K562 (cell line): ENCODE results near the gene PMPCA. TPM values are rescaled to one million over a fixed set of nuclear protein-coding genes. Genes with fewer than 3 reads are reported as not detected.

Source experiments
- ATAC-seq: fragments of 200-7000 bp; cut with Tn5 transposase; 3 replicates; pipeline ENCODE4 v1.9.1; 2020; ENCODE audit warnings: moderate library complexity
- BruUV-seq: library from RNA; stranded (reverse); fragments of 400-500 nt; replicated peaks from 2 replicates; lab custom pipeline; 2021; lab: Mats Ljungman, UMichigan
- CTCF ChIA-PET: fragments of 300-600 bp; formaldehyde crosslinking; extraction: SDS; loops from one replicate; lab custom pipeline; 2021; ENCODE audit warnings: low intra/inter-chr PET ratio; lab: Yijun Ruan, JAX
- POLR2A ChIA-PET: fragments of 300-600, 350-650 bp; sonication (Branson Sonifier 250); formaldehyde crosslinking; extraction: SDS; loops from one replicate; lab custom pipeline; 2021; ENCODE audit warnings: antibody characterized with exemption, inconsistent platforms; lab: Yijun Ruan, JAX
- DNase-seq, 4 experiments: peaks; one replicate each; pipeline versions ENCODE4 v3.0.0 to v3.0.0-alpha.2; 2011 to 2018; ENCODE audit warnings: low spot score in 3 of 4, mixed read lengths in 3 of 4; ENCODE audit errors: extremely low read depth in 1 of 4
- FAIRE-seq: peaks from 2 replicates; lab custom pipeline; 2011; peaks lifted over from hg19 to GRCh38; lab: Jason Lieb, UNC
- H2AFZ ChIP-seq: 2 replicates; pipeline ENCODE4 v1.6.0; 2011; ENCODE audit warnings: low read depth, low read length, control low read depth, inconsistent platforms
- H3K27ac ChIP-seq: fragments of 200-600 bp; 3 replicates; pipeline ENCODE4 v1.8.0; 2011; ENCODE audit warnings: low read depth, mild to moderate bottlenecking, control low read depth, inconsistent platforms, low read length, moderate library complexity, mixed read lengths; ENCODE audit errors: extremely low read depth
- H3K27me3 ChIP-seq, 2 experiments: fragments of 300-600 bp in 1 of 2; 2 replicates in 1 of 2; 3 replicates in 1 of 2; pipeline versions ENCODE4 v1.6.0 to v1.8.0; 2011; ENCODE audit warnings: inconsistent platforms in 2 of 2, low read length in 2 of 2, mild to moderate bottlenecking in 1 of 2, mixed read lengths in 1 of 2, moderate library complexity in 1 of 2; ENCODE audit not compliant: control insufficient read depth in 2 of 2, insufficient read depth in 2 of 2
- H3K36me3 ChIP-seq: fragments of 300-600 bp; 3 replicates; pipeline ENCODE4 v1.8.0; 2011; ENCODE audit warnings: mild to moderate bottlenecking, low read length, inconsistent platforms; ENCODE audit not compliant: control insufficient read depth, insufficient read depth
- H3K4me1 ChIP-seq, 2 experiments: fragments of 200-600 bp in 1 of 2; replicated peaks in 1 of 2; 2 replicates in 1 of 2; 3 replicates in 1 of 2; pipeline versions ENCODE4 v1.5.1 to v1.8.0; 2011; ENCODE audit warnings: inconsistent platforms in 2 of 2, low read length in 2 of 2, mild to moderate bottlenecking in 1 of 2, mixed read lengths in 1 of 2, moderate library complexity in 1 of 2; ENCODE audit not compliant: control insufficient read depth in 2 of 2, insufficient read depth in 2 of 2
- H3K4me2 ChIP-seq: 2 replicates; pipeline ENCODE4 v1.6.1; 2011; ENCODE audit warnings: low read length, control low read depth, inconsistent platforms, mixed read lengths; ENCODE audit not compliant: insufficient read depth
- H3K4me3 ChIP-seq: fragments of 200-600 bp; sonication (generic), shearing (Covaris generic); 2 replicates; pipeline ENCODE4 v1.5.1; 2016; ENCODE audit warnings: control low read depth, inconsistent platforms
- H3K79me2 ChIP-seq: fragments of 200-600 bp; 3 replicates; pipeline ENCODE4 v1.8.0; 2011; ENCODE audit warnings: low read length, inconsistent platforms; ENCODE audit not compliant: control insufficient read depth, insufficient read depth
- H3K9ac ChIP-seq, 2 experiments: 2 replicates each; pipeline versions ENCODE4 v1.6.0 to v1.6.1; 2011; ENCODE audit warnings: low read depth in 2 of 2, low read length in 2 of 2, control low read depth in 1 of 2, inconsistent platforms in 1 of 2, mild to moderate bottlenecking in 1 of 2, mixed read lengths in 1 of 2; ENCODE audit not compliant: insufficient read depth in 1 of 2
- H3K9me1 ChIP-seq: one replicate; pipeline ENCODE4 v1.6.0; 2011; ENCODE audit warnings: inconsistent platforms, mild to moderate bottlenecking, low read length, moderate library complexity; ENCODE audit not compliant: control insufficient read depth, insufficient read depth
- H3K9me3 ChIP-seq: replicated peaks from 2 replicates; pipeline ENCODE4 v1.5.1; 2011; ENCODE audit warnings: low read depth, low read length, inconsistent platforms; ENCODE audit not compliant: control insufficient read depth, insufficient read depth
- H4K20me1 ChIP-seq: replicated peaks from 2 replicates; pipeline ENCODE4 v1.6.1; 2011; ENCODE audit warnings: low read length, inconsistent platforms, mixed read lengths; ENCODE audit not compliant: control insufficient read depth, insufficient read depth
- TARDBP ChIP-seq: fragments of 450-650 bp; IDR thresholded peaks from 2 replicates; pipeline ENCODE4 v1.6.1; 2016
- ZBTB33 ChIP-seq: sonication (generic); formaldehyde crosslinking; IDR thresholded peaks from 2 replicates; pipeline ENCODE4 v1.8.1; 2023; ENCODE audit warnings: mild to moderate bottlenecking, missing genetic modification reagents
- WGBS: fragments of 100-300 bp; shearing (Covaris generic); methylation state at CpG from one replicate; pipeline ENCODE4 v1.1.6; 2016; ENCODE audit warnings: low coverage, mixed read lengths; ENCODE audit not compliant: insufficient coverage; ENCODE audit errors: missing lambda C conversion rate; 5-methylcytosine and 5-hydroxymethylcytosine counted together
- in situ Hi-C: fragments of 300-500 bp; cut with MboI; formaldehyde crosslinking; loops from 4 replicates; pipeline ENCODE4 v1.15.0; 2018; ENCODE audit warnings: inconsistent platforms, mixed read lengths
- intact Hi-C: fragments of 100-400 bp; cut with micrococcal nuclease; formaldehyde crosslinking; loops from 2 replicates; pipeline ENCODE4 v1.14.2; 2022
- polyA plus RNA-seq, 8 experiments: library from polyadenylated mRNA; depleted of rRNA in 4 of 8; stranded (reverse) in 5 of 8; unstranded in 3 of 8; fragments of >200 nt; fragmentation: Nextera tagmentation in 2 of 8; fragmentation: Illumina TruSeq in 1 of 8; extraction: Ambion mirVana in 2 of 8; extraction: Trizol in 1 of 8; gene quantifications; 2 replicates each; pipeline versions ENCODE4 v1.2.1 to v1.2.3, GENCODE V29; 2011 to 2014; ENCODE audit warnings: inconsistent platforms in 1 of 8, missing spikeins in 1 of 8
- total RNA-seq, 7 experiments: library from RNA; depleted of rRNA in 6 of 7; stranded (reverse); fragments of >200 nt in 6 of 7; fragmentation: Illumina TruSeq in 2 of 7; extraction: Trizol in 2 of 7; gene quantifications; 2 replicates each; pipeline versions ENCODE4 v1.2.1 to v1.2.3, GENCODE V29; 2011 to 2021; ENCODE audit warnings: low replicate concordance in 1 of 7

The PMPCA gene
- total and polyA plus RNA-seq, 9 of the 15 experiments (the other 6 are each of a cell fraction or from before 2014, with no cell fraction given) = 23.9 to 143 (median 86.6) TPM

- ChIA-PET CTCF (no interaction called here), POLR2A (interaction anchor here (0.6 to 1.5 kb wide), 3 partner anchors 10 to 298 kb away, joined by 3 read pairs; no protein-coding TSS in a partner anchor)
- peaks cover 3% of the 10 kb centered on the region for H3K79me2 ChIP-seq
- H3K36me3 ChIP-seq = peaks cover 51% of the 10 kb centered on the region; the same call in 2 of the 3 replicates
- WGBS = 83% methylated on average over 18 of the region's 32 CpGs
- no peak overlapping the region for H3K4me2 ChIP-seq
- FAIRE-seq (no peak), ATAC-seq (peak; percentile 47), DNase-seq (no peak)
- intact Hi-C loops (no loop called here), in situ Hi-C loops (no loop called here)
- H3K27ac ChIP-seq = no peak overlapping the region
- 0 out of 2 replicates have a peak, but pooled peaks cover 2% of the 10 kb centered on the region for H4K20me1 ChIP-seq
- BruUV-seq = no TSS peak
- H2AFZ ChIP-seq = no peak overlapping the region
- H3K9ac ChIP-seq = peak overlapping the region in 1 of 2 experiments; percentile 45; a peak in 2 of 4 replicates
- H3K4me1 ChIP-seq = peaks cover 0 to 30% of the 10 kb centered on the region in 2 experiments; a peak in 2 of 5 replicates
- no peak overlapping the region for H3K4me3 ChIP-seq
- no peak for TF ChIP-seq TARDBP
- TF ChIP-seq ZBTB33 (CRISPR knock-in tag) = peak; percentile 77
- H3K9me3 ChIP-seq = no peaks in the 10 kb centered on the region
- no peaks in the 10 kb centered on the region for H3K27me3 ChIP-seq
- peaks cover 9% of the 10 kb centered on the region for H3K9me1 ChIP-seq
These were observed 19.4 kb downstream of the PMPCA start for GRCh38 chr9:136429683-136430491.
